Mammary epithelial cell (primary cell): ENCODE data around the gene FXYD3.

Experiments used
- CTCF ChIP-seq, 2 donors: IDR thresholded peaks in 1 of 2; conservative IDR thresholded peaks in 1 of 2; 2 replicates each; pipeline ENCODE4 v1.5.1; 2011 to 2012; ENCODE audit warnings: inconsistent platforms in 2 of 2, low read length in 2 of 2, mild to moderate bottlenecking in 2 of 2, control low read depth in 1 of 2, low read depth in 1 of 2; ENCODE audit not compliant: insufficient read depth in 1 of 2; ENCODE audit errors: extremely low read depth in 1 of 2
- EZH2 ChIP-seq: IDR thresholded peaks from 2 replicates; pipeline ENCODE4 v1.6.1; 2012; ENCODE audit warnings: low read length, inconsistent platforms, borderline replicate concordance

GRCh38 chr19:35170359-35171061 is 54.9 kb downstream of the FXYD3 start:
- no peak for TF ChIP-seq CTCF (conservative IDR thresholded peaks at IDR 0.05 in 1 of 2, IDR thresholded peaks at IDR 0.05 in 1 of 2; ENCODE audit: extremely low read depth in 1 of 2, insufficient read depth in 1 of 2, low read depth in 1 of 2, low read length in 2 of 2)
- no peak for TF ChIP-seq EZH2
